Measurements from ENCODE around the gene TOR1AIP2. TPM values are rescaled to one million over a fixed set of nuclear protein-coding genes. Genes with fewer than 3 reads are reported as not detected.

TOR1AIP2 gene
- total and polyA plus RNA-seq, 2 of the 8 experiments (the other 6 are each of a cell fraction or from before 2014, with no cell fraction given), result 12.1 to 75.2 TPM

DNA sequence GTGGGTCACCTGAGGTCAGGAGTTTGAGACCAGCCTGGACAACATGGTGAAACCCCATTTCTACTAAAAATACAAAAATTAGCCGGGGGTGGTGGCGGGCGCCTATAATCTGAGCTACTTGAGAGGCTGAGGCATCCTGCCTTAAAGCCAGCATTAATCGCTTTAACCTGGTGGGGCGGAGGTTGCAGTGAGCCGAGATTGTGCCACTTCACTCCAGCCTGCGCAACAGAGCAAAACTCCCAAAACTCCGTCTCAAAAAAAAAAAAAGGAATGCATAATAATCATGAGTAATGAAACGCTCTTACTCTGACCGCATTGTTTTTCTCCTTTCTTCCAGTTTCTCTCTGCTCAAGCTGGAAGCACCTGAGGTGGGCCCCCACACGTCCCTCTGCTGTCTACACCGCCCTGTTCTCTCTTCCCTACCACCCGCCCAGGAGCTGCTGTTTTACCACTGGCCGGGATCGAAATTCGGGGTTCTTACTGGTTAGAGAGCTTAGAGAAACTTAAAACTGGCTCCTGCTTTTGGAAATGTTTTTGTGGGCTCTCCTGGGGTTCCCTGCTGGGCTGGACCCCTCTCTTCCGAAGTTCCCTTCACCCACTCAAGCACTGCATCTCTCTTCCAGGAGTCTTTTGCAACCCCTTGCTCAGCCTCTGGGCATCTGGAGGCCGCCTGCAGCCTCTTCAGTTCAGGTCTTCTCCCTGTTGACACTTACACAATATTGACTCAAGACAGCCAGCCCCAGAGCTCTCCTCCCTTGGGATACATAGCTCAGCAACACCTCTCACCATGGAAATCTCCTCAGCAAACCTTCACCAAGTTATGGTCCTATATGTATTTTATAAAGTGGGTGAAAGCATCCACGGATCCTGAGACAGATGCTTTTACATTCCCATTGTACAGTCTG is 72.1 kb downstream of the TOR1AIP2 start (continued):
- no peak for TF ChIP-seq CHD7 (IDR thresholded peaks at IDR 0.05; ENCODE audit: insufficient replicate concordance, low read length)
- TF ChIP-seq CHD1 (IDR thresholded peaks at IDR 0.05; ENCODE audit: low read depth, low read length), result no peak
- no peak for TF ChIP-seq SAP30 (IDR thresholded peaks at IDR 0.05; ENCODE audit: insufficient read depth, insufficient replicate concordance, low read length)
- no peak for TF ChIP-seq CBX5 (IDR thresholded peaks at IDR 0.05; ENCODE audit: low read depth, low read length)

Measured in H1 (cell line).